ENCODE data around the gene EOGT.
A peak's percentile ranks its signal among the peaks of the same experiment; 100 is the strongest.

EOGT gene

DNA sequence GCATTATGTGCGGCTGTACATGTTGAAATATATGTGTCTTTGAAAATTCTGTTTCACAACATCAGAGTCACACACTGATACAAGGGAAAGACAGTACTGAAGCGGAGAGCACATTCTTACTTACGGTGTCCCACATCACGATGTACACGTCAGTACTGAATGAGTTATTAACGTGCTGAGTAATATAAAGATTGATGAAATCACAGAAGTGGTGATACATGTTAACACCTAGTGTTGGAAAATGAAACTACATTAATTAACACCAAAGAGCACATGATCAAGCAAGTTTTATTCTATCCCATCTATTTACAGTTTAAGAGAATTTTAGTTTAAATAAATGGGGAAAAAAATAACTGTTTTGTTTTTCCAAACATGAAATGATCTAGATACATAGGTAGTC is 15.6 kb downstream of the EOGT start:
- Mint-ChIP-seq H3K4me3 (no peak overlapping the region), H3K9me3 (no peaks in the 10 kb centered on the region), H3K27me3 (no peaks in the 10 kb centered on the region), H3K27ac (no peak overlapping the region), H3K4me1 (no peaks in the 10 kb centered on the region), H3K36me3 (peaks cover 38% of the 10 kb centered on the region)
- ATAC-seq (ENCODE audit: low read depth) = no peak
- DNase-seq (ENCODE audit: low spot score in 2 of 2) = no peak

DNA sequence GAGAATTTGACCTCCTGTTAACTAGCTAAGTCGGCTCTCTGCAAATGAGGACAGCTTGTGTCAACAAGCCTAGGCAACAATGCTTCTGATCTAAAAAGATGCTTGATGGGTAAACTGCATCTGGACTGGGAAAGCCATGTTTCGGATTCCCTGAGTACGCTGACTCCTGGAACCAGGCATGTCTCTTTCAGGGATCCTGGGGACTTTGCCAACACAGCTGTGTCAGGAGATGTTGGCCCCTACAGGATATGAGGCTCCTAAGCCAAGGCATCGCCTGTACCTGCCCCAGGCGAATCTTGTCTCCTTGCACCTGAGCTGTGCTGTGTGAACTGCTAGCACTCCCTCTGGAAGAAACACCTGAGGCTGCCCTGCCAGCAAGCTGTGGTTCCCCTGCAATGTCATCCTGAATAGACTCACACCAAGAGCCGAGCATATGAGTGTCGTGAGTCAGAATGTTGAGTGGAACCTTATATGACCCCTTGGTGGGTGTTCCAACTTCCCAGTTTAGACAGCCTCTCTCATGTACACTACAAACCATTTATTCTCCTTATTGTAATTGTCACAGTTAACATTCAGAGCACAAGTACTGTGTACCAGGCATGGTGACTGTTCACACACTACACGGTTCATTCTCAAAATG is 17.0 kb downstream of the EOGT start:
- H3K27ac Mint-ChIP-seq = no peak overlapping the region
- no peak overlapping the region for H3K4me3 Mint-ChIP-seq
- H3K9me3 Mint-ChIP-seq = no peaks in the 10 kb centered on the region
- H3K4me1 Mint-ChIP-seq = no peaks in the 10 kb centered on the region
- no peak for ATAC-seq (ENCODE audit: low read depth)
- peaks cover 47% of the 10 kb centered on the region for H3K36me3 Mint-ChIP-seq
- H3K27me3 Mint-ChIP-seq = no peaks in the 10 kb centered on the region
- no peak for DNase-seq (ENCODE audit: low spot score in 2 of 2)

DNA sequence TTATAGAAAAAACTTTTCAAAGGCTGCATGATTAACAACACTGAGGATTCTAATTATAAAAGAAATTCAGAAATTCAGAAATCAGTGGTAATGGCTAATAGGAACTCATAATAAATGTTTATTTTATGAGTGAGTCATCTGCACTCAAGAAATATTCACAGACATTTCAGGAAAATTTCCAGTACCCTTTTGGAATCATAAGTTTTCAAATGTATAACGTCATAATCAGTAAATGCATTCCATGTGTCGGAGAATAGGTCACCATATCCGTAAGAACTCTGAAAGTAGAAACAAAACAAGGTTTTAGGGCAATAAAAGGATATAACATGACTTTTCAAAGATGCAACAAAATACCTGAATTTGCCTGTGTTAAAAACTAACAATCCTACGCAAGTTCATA is 24.7 kb downstream of the EOGT start:
- Mint-ChIP-seq H3K27ac (no peak overlapping the region), H3K4me1 (no peaks in the 10 kb centered on the region), H3K27me3 (no peaks in the 10 kb centered on the region), H3K36me3 (peaks cover 53% of the 10 kb centered on the region), H3K9me3 (no peaks in the 10 kb centered on the region), H3K4me3 (no peak overlapping the region)
- DNase-seq (ENCODE audit: low spot score in 2 of 2) = no peak
- no peak for ATAC-seq (ENCODE audit: low read depth)

DNA sequence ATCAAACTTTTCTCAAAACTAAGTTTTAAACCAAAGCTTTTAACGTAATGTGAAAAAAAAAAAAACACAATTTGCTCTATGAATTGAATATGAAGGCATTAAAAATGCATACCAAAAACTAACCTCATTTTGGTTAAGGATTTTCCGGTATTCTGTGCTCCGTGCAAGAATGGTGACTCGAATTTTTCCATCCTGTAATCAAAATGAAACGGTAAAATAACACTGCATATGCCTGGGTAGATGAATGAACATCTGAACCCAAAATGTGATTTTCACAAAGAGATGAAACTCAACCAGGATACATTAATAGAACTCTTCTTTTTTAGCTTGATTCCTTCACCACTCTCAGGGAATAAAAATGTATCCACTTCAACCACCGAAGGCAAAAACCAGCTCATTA is 26.2 kb downstream of the EOGT start:
- Mint-ChIP-seq H3K27me3 (no peaks in the 10 kb centered on the region), H3K9me3 (no peaks in the 10 kb centered on the region), H3K36me3 (peaks cover 44% of the 10 kb centered on the region), H3K4me3 (no peak overlapping the region), H3K4me1 (peaks cover 3% of the 10 kb centered on the region), H3K27ac (no peak overlapping the region)
- ATAC-seq (ENCODE audit: low read depth) (no peak), DNase-seq (ENCODE audit: low spot score in 2 of 2) (no peak)

DNA sequence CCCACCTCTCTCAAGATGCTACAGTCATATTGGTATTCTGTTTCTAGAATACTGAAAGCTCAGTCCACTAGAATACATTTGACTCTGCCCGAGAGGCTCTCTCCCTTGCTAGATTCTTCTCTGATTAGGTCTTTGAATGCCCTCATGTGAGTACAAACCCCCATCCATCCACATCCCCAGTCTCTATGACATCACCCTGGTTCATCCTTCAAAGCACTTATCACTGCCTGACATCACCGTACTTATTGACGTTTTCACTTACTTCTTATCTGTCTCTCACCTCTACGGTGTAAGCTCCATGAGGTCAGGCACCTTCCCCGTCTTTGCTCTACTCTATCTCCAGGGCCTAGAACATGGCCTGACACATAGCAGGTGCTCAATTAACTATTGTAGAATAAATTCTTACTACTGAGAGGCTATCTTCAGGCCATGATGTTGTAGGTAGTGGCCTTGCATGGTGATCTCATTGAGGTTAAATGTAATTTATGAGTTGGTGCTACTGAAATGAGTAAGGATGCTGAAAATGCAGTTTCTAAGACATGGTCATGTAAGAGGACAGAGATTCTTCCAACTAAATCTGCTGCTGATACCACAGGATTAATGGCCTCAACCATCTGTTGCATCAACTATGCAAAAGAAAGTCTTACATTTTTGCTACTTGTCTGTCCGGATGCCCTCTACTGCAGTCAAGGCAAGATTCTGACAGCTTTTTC is 26.8 kb downstream of the EOGT start:
- Mint-ChIP-seq H3K36me3 (peaks cover 39% of the 10 kb centered on the region), H3K9me3 (no peaks in the 10 kb centered on the region), H3K4me1 (peaks cover 3% of the 10 kb centered on the region), H3K4me3 (no peak overlapping the region), H3K27me3 (no peaks in the 10 kb centered on the region), H3K27ac (no peak overlapping the region)
- no peak for DNase-seq (ENCODE audit: low spot score in 2 of 2)
- ATAC-seq (ENCODE audit: low read depth) = no peak

DNA sequence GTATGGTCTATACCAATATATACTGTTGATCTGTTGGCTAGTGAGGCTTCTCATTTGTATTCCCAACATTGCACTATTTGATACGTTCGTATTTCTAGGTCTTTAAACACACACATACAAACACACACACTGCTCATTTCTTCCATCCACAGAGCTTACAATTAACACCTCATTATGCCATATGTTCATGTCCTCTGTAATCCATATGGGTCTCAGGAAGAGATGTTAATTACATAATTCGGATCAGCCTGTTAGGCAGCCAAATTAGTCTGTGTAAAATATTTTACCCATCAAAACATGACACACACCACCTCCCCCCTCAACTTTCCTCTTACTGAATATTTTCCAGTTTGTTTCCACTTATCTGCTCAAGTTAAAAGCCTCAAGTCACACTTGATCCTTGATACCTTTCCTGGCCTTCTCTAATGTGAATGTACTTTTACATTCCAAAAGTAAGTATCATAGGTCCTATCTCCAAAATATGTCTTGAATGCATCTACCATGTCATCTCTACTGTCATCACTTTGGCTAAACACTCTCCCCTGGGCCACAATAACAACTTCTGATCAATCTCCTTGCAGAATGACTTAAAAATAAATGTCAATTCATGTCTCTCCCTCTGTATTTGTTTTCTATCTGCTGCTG is 28.2 kb downstream of the EOGT start:
- Mint-ChIP-seq H3K27ac (no peak overlapping the region), H3K4me1 (peaks cover 3% of the 10 kb centered on the region), H3K27me3 (no peaks in the 10 kb centered on the region), H3K36me3 (peaks cover 35% of the 10 kb centered on the region), H3K9me3 (no peaks in the 10 kb centered on the region), H3K4me3 (no peak overlapping the region)
- DNase-seq (ENCODE audit: low spot score in 2 of 2) = no peak
- ATAC-seq (ENCODE audit: low read depth) = no peak

DNA sequence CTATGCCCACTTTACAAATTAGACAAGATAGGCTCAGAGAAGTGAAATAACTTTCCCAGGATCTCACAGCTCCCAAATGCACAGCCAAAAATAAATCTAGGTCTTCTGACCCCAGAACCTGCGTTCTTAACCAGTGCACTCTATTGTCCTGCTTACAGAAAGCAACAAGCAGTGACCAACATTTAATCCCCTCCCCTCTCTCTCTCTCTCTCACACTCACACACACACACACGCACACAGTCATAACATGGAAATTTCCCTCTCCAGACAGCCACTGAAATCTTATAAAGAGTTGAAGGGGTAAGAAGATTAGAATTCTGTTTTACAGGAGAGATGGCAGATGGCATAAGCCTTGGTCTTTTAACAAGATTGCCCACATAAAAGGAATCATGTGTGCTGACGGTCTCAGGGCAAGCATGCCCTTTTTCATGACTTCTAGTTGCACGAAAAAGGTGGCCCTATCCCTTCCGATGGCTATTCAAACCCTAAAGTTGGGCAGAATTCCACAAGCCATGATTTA is 29.4 kb downstream of the EOGT start:
- Mint-ChIP-seq H3K4me1 (peaks cover 3% of the 10 kb centered on the region), H3K27me3 (no peaks in the 10 kb centered on the region), H3K9me3 (no peaks in the 10 kb centered on the region), H3K4me3 (no peak overlapping the region), H3K36me3 (peaks cover 38% of the 10 kb centered on the region), H3K27ac (no peak overlapping the region)
- no peak for ATAC-seq (ENCODE audit: low read depth)
- DNase-seq (ENCODE audit: low spot score in 2 of 2) = no peak

DNA sequence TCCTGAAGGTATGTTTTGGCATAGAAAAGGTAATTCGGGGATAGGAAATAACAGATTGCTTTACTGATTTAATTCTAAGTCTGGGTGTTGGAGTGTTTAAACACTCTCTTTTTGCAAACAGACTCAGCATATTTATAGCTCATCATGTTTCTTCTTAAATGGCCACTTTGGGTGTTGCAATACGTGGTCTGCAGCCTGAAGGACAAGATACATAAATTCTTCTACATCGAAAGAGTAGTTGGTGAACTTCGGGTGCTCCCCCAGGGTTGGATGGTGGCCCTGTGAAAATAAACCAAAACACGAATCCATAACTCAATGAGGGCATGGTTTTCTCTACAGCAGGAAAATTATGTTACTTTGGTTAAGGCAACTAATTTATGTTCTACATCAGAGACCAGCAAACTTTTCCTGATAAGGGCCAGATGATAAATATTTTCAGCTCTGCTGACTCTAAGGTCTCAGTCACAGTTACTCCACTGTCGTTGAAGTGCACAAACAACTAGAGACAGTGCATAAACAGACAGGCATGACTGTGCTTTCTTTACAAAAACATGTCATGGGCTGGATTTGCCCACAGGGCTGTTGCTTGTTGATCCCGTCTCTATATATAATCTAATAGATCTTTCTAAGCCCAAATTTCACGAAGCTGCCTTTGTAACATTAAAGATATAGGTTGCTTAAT is 35.9 kb downstream of the EOGT start:
- no peak overlapping the region for H3K4me3 Mint-ChIP-seq
- H3K9me3 Mint-ChIP-seq = no peaks in the 10 kb centered on the region
- no peak for DNase-seq (ENCODE audit: low spot score in 2 of 2)
- H3K4me1 Mint-ChIP-seq = no peaks in the 10 kb centered on the region
- peaks cover 1% of the 10 kb centered on the region for H3K27me3 Mint-ChIP-seq
- no peak overlapping the region for H3K27ac Mint-ChIP-seq
- no peak for ATAC-seq (ENCODE audit: low read depth)
- H3K36me3 Mint-ChIP-seq = peaks cover 15% of the 10 kb centered on the region

DNA sequence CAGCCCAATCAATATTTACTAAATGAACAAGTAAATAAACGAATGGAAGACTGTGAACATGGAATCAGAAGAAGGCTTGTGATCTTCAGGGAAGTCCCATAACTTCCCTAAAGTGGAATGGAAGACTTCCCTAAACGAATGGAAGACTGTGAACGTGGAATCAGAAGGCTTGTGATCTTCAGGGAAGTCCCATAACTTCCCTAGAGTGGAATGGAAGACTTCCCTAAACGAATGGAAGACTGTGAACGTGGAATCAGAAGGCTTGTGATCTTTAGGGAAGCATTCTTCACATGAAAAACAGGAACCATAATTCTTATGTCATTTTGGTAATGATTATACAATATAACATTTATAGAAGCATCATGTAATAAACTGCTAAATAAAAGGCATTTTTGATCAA is 38.8 kb downstream of the EOGT start:
- H3K27ac Mint-ChIP-seq = no peak overlapping the region
- H3K4me1 Mint-ChIP-seq = no peaks in the 10 kb centered on the region
- peaks cover 12% of the 10 kb centered on the region for H3K36me3 Mint-ChIP-seq
- no peaks in the 10 kb centered on the region for H3K9me3 Mint-ChIP-seq
- DNase-seq (ENCODE audit: low spot score in 2 of 2) (no peak), ATAC-seq (ENCODE audit: low read depth) (no peak)
- H3K27me3 Mint-ChIP-seq = peaks cover 4% of the 10 kb centered on the region
- no peak overlapping the region for H3K4me3 Mint-ChIP-seq

DNA sequence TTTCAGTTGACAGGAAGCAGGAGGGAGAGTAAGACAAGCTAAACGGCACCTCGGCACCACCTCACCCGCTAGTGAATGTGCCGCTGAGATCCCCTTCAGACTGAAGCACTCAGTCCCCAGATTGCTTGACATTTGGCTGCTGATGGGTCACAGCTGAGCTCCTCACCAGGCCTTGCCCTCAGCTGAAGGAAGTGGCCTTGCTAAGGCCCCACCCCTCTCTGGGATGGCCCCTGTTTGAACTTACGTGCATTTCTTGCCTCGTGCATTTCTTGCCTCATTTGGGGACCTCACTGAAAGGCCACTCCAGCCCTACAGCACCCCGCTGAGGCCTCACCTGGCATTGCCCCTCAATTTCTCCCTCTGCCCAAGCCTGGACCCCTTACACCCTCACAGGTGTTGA is 39.8 kb downstream of the EOGT start:
- DNase-seq (ENCODE audit: low spot score in 2 of 2) = no peak
- Mint-ChIP-seq H3K36me3 (peaks cover 4% of the 10 kb centered on the region), H3K4me1 (no peaks in the 10 kb centered on the region), H3K27ac (no peak overlapping the region), H3K9me3 (no peaks in the 10 kb centered on the region), H3K27me3 (peaks cover 6% of the 10 kb centered on the region), H3K4me3 (no peak overlapping the region)
- no peak for ATAC-seq (ENCODE audit: low read depth)

DNA sequence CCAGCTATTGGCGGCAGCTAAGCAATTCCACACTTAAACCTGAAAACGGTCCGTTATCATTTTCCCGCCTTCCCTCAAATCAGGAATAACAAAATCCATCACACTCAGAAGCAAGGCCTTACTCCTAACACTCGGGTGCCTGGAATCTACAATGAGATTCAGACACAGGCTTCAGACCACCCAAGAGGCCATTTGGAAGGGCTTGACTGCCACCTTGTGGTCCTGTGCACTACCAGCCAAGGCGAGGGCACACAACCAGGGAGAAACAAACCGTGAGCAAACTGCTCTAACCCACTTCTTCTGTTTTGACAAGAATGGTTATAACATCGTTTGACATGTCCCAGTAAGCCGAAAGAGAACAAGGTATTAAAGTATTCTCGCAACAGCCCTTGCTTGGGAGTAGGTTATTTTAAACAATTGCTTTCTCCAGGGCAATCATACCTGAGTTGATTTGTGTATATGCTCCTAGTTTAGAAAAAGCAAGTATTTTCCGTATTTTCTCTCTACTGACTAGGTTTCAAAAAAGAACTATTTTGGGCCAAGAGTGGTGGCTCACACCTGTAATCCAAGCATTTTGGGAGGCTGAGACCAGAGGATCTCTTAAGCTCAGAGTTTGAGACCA is 41.0 kb downstream of the EOGT start:
- Mint-ChIP-seq H3K27me3 (peaks cover 7% of the 10 kb centered on the region), H3K27ac (no peak overlapping the region), H3K4me1 (no peaks in the 10 kb centered on the region), H3K4me3 (no peak overlapping the region), H3K9me3 (no peaks in the 10 kb centered on the region), H3K36me3 (peaks cover 4% of the 10 kb centered on the region)
- ATAC-seq (ENCODE audit: low read depth) = peak; percentile 45
- DNase-seq (ENCODE audit: low spot score in 2 of 2) = peak in 1 of 2 donors; percentile 1

DNA sequence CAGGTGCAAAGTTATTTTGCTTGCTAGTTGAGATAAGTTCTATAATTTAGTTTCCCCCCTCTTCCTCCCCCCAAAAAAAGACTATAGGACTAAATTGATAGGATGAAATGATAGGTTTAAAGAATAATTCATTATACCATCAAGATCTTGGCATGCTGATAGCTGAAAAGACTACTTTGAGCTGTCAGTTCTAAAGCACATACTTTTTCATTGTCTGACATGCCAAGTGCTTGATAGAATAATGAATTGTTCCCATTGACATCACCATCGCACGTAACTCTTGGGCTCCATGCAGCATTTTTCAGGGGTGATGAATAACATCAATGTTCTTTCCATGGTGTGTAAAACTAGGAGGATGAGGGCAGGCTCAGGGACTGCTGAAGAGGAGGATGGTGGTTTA is 48.8 kb downstream of the EOGT start:
- no peaks in the 10 kb centered on the region for H3K9me3 Mint-ChIP-seq
- H3K4me1 Mint-ChIP-seq = no peaks in the 10 kb centered on the region
- no peak overlapping the region for H3K4me3 Mint-ChIP-seq
- peaks cover 10% of the 10 kb centered on the region for H3K27me3 Mint-ChIP-seq
- DNase-seq (ENCODE audit: low spot score in 2 of 2) (no peak), ATAC-seq (ENCODE audit: low read depth) (no peak)
- H3K27ac Mint-ChIP-seq = no peak overlapping the region
- H3K36me3 Mint-ChIP-seq = no peaks in the 10 kb centered on the region

DNA sequence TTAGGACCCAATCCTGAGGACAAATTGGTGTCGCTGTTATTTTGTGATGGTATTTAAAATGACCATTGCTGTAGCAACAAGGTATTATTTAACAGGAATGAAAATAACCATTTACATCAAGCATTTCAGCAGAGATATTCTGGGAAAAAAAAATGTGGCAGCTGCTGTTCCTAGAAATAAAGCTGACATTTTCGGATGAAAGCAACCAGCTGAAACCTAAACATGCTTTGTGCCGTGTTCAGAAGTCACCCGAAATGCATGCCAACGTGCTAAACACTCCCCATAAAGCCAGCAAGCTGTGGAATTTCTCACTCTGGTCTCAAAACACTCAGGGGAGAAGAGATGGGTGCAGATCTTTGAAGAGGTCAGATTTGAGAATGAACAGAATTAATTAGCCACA is 49.6 kb downstream of the EOGT start:
- DNase-seq (ENCODE audit: low spot score in 2 of 2) (no peak), ATAC-seq (ENCODE audit: low read depth) (no peak)
- no peaks in the 10 kb centered on the region for H3K36me3 Mint-ChIP-seq
- no peaks in the 10 kb centered on the region for H3K9me3 Mint-ChIP-seq
- no peak overlapping the region for H3K27ac Mint-ChIP-seq
- no peaks in the 10 kb centered on the region for H3K4me1 Mint-ChIP-seq
- peaks cover 12% of the 10 kb centered on the region for H3K27me3 Mint-ChIP-seq
- no peak overlapping the region for H3K4me3 Mint-ChIP-seq

DNA sequence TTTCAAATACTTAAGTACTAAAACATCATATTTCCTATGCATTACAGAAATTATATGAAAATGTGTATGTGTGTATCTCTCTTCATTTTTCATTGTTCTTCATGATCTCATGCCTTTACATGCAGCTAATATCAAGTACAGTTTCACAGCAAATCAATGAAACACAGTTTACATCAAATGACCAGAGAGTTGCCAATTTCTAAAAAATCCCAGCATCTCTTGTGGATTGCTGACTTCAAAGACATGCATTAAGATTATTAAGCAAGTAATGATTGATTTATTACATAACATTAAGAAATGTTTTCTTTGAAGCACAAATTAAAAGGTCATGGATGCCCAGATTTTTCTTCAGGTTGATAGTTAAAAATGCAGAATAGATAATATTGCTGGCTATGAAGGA is 50.1 kb downstream of the EOGT start:
- H3K4me3 Mint-ChIP-seq = no peak overlapping the region
- H3K27me3 Mint-ChIP-seq = peaks cover 8% of the 10 kb centered on the region
- H3K9me3 Mint-ChIP-seq = no peaks in the 10 kb centered on the region

More for the DNA sequence above, 50.1 kb downstream of the EOGT start:
- Mint-ChIP-seq H3K36me3 (no peaks in the 10 kb centered on the region), H3K27ac (no peak overlapping the region), H3K4me1 (no peaks in the 10 kb centered on the region)
- DNase-seq (ENCODE audit: low spot score in 2 of 2) = no peak
- no peak for ATAC-seq (ENCODE audit: low read depth)

All from memory B cell (primary cell).